B cell (primary cell): ENCODE results near the gene CANT1. TPM values are rescaled to one million over a fixed set of nuclear protein-coding genes. Genes with fewer than 3 reads are reported as not detected.

Experiments used
- ATAC-seq: fragments of 200-7000 bp; cut with Tn5 transposase; one replicate; pipeline ENCODE4 v1.10.0; 2021; ENCODE audit warnings: low read depth, mild to moderate bottlenecking, moderate number of reproducible peaks, moderate library complexity
- CTCF ChIA-PET: fragments of 350-600 bp; sonication (Branson Sonifier 250); formaldehyde crosslinking; loops from one replicate; lab custom pipeline; 2021; ENCODE audit warnings: antibody characterized with exemption, inconsistent platforms; lab: Charles Lee
- POLR2A ChIA-PET: fragments of 350-600 bp; sonication (Branson Sonifier 250); formaldehyde crosslinking; loops from one replicate; lab custom pipeline; 2021; ENCODE audit warnings: antibody characterized with exemption; lab: Charles Lee
- DNase-seq: peaks from one replicate; pipeline ENCODE4 v3.0.0; 2013
- H2AFZ ChIP-seq: 2 replicates; pipeline ENCODE4 v1.6.1; 2012; ENCODE audit warnings: mild to moderate bottlenecking, low read depth, low read length; ENCODE audit not compliant: insufficient read depth, poor library complexity, severe bottlenecking
- H3K27ac ChIP-seq, 2 donors: 1 replicate in 1 of 2; 2 replicates in 1 of 2; pipeline ENCODE4 v1.5.1; 2012 to 2013; ENCODE audit warnings: low read length in 2 of 2, mild to moderate bottlenecking in 2 of 2, moderate library complexity in 1 of 2
- H3K27me3 ChIP-seq, 4 experiments: fragments of 200-600 bp in 1 of 4; sonication (generic) in 1 of 4; replicated peaks in 1 of 4; 1 replicate in 2 of 4; 2 replicates in 2 of 4; pipeline versions ENCODE4 v1.6.1 to v1.7.0; 2013 to 2016; ENCODE audit warnings: low read length in 3 of 4, mild to moderate bottlenecking in 2 of 4, mixed read lengths in 1 of 4, moderate library complexity in 1 of 4; ENCODE audit not compliant: insufficient read depth in 4 of 4, control insufficient read depth in 3 of 4; ENCODE audit errors: control extremely low read depth in 1 of 4
- H3K36me3 ChIP-seq, 2 experiments: replicated peaks in 1 of 2; 1 replicate in 1 of 2; 2 replicates in 1 of 2; pipeline versions ENCODE4 v1.6.1 to v1.7.1; 2013; ENCODE audit warnings: low read length in 1 of 2; ENCODE audit not compliant: insufficient read depth in 2 of 2, control insufficient read depth in 1 of 2; ENCODE audit errors: control extremely low read depth in 1 of 2, extremely low read depth in 1 of 2
- H3K4me1 ChIP-seq, 2 donors: fragments of 200-600 bp in 1 of 2; sonication (generic) in 1 of 2; 1 replicate in 1 of 2; 2 replicates in 1 of 2; pipeline versions ENCODE4 v1.5.1 to v1.6.1; 2013 to 2017; ENCODE audit warnings: low read length in 2 of 2; ENCODE audit not compliant: control insufficient read depth in 2 of 2, insufficient read depth in 2 of 2
- H3K4me2 ChIP-seq: replicated peaks from 2 replicates; pipeline ENCODE3; 2012; ENCODE audit warnings: mild to moderate bottlenecking, low read depth, low read length; ENCODE audit not compliant: poor library complexity, severe bottlenecking
- H3K4me3 ChIP-seq, 5 experiments: fragments of 200-600 bp in 1 of 5; sonication (generic) in 1 of 5; 1 replicate in 3 of 5; 2 replicates in 2 of 5; pipeline versions ENCODE4 v1.5.1 to v1.7.0; 2011 to 2016; ENCODE audit warnings: low read length in 4 of 5, mild to moderate bottlenecking in 4 of 5, low read depth in 2 of 5, control low read depth in 1 of 5, moderate library complexity in 1 of 5; ENCODE audit not compliant: insufficient read depth in 1 of 5; ENCODE audit errors: control extremely low read depth in 1 of 5, extremely low read depth in 1 of 5
- H3K79me2 ChIP-seq: fragments of 200-600 bp; sonication (generic); one replicate; pipeline ENCODE4 v1.6.0; 2016; ENCODE audit warnings: low read length; ENCODE audit not compliant: control insufficient read depth, insufficient read depth
- H3K9ac ChIP-seq: fragments of 200-600 bp; sonication (generic); 2 replicates; pipeline ENCODE4 v1.6.1; 2017; ENCODE audit warnings: mild to moderate bottlenecking, low read length, moderate library complexity
- H3K9me3 ChIP-seq, 3 donors: one replicate each; pipeline versions ENCODE4 v1.6.1 to v1.7.1; 2013; ENCODE audit warnings: low read length in 2 of 3; ENCODE audit not compliant: control insufficient read depth in 2 of 3, insufficient read depth in 1 of 3; ENCODE audit errors: control extremely low read depth in 1 of 3
- H4K20me1 ChIP-seq: 2 replicates; pipeline ENCODE4 v1.6.0; 2012; ENCODE audit warnings: mild to moderate bottlenecking, low read length; ENCODE audit not compliant: insufficient read depth, control insufficient read depth, poor library complexity, severe bottlenecking
- H3K27ac Mint-ChIP-seq: one replicate; pipeline ENCODE4 v1.8.0; 2021; ENCODE audit warnings: mixed read lengths
- H3K27me3 Mint-ChIP-seq: one replicate; pipeline ENCODE4 v1.8.0; 2021; ENCODE audit warnings: mixed read lengths
- H3K4me1 Mint-ChIP-seq: one replicate; pipeline ENCODE4 v1.8.0; 2021; ENCODE audit warnings: mixed read lengths
- H3K4me3 Mint-ChIP-seq: one replicate; pipeline ENCODE4 v1.8.0; 2021; ENCODE audit warnings: mixed read lengths
- H3K9me3 Mint-ChIP-seq: one replicate; pipeline ENCODE4 v1.8.0; 2022; ENCODE audit warnings: mixed read lengths; ENCODE audit not compliant: insufficient read depth
- CTCF ChIP-seq: fragments of 200-600 bp; IDR thresholded peaks from one replicate; pipeline ENCODE4 v1.8.0; 2022; ENCODE audit warnings: antibody characterized with exemption, mild to moderate bottlenecking
- EZH2 ChIP-seq: IDR thresholded peaks from 2 replicates; pipeline ENCODE4 v1.6.1; 2012; ENCODE audit warnings: borderline replicate concordance, low read depth, mild to moderate bottlenecking, moderate library complexity, low read length; ENCODE audit not compliant: insufficient read depth, poor library complexity, severe bottlenecking
- whole genome bisulfite sequencing: methylation state at CpG from one replicate; pipeline ENCODE4 v1.1.5; 2013; ENCODE audit warnings: missing lambda C conversion rate; ENCODE audit not compliant: insufficient coverage; 5-methylcytosine and 5-hydroxymethylcytosine counted together
- intact Hi-C: fragments of 100-400 bp; cut with micrococcal nuclease; formaldehyde crosslinking; loops from one replicate; pipeline ENCODE4 v1.10.0; 2022
- polyA plus RNA-seq: library from polyadenylated mRNA; depleted of rRNA; stranded (reverse); fragments of >200 nt; gene quantifications from 2 replicates; pipeline ENCODE4 v1.2.3, GENCODE V29; 2012
- total RNA-seq, 2 donors: library from RNA; stranded (reverse); fragments of 120-200 nt in 1 of 2; gene quantifications; 1 replicate in 1 of 2; 2 replicates in 1 of 2; pipeline versions ENCODE4 v1.2.3 to v1.2.4, GENCODE V29; 2013 to 2022

CANT1 gene
- total and polyA plus RNA-seq, 2 donors (not counting 1 experiment from before 2014, with no cell fraction given), result 17.3 to 44.2 TPM

- DNase-seq (no peak), ATAC-seq (no peak)
- Mint-ChIP-seq H3K27me3 (no peaks in the 10 kb centered on the region), H3K9me3 (no peaks in the 10 kb centered on the region), H3K27ac (no peak overlapping the region), H3K4me1 (peaks cover 9% of the 10 kb centered on the region), H3K4me3 (no peak overlapping the region)
- Histone ChIP-seq H3K4me2 (peak overlapping the region; percentile 8), H3K36me3 (no peaks in the 10 kb centered on the region), H3K27ac (no peak overlapping the region), H3K79me2 (no peaks in the 10 kb centered on the region), H3K4me1 (peaks cover 8 to 34% of the 10 kb centered on the region in 2 donors), H3K9me3 (no peaks in the 10 kb centered on the region), H3K9ac (no peak overlapping the region), H2AFZ (no peak overlapping the region), H3K27me3 (no peaks in the 10 kb centered on the region), H4K20me1 (no peaks in the 10 kb centered on the region), H3K4me3 (no peak overlapping the region)
- CTCF ChIA-PET, result interaction anchor here (0.7 to 1.5 kb wide), 2 partner anchors 40 to 115 kb away, joined by 3 to 5 read pairs; no protein-coding TSS in a partner anchor
- intact Hi-C loops, result no loop called here
- POLR2A ChIA-PET, result no interaction called here
- WGBS, result 54% methylated on average over 8 of the region's 8 CpGs
- TF ChIP-seq EZH2, result no peak
- no peak for TF ChIP-seq CTCF
Observed at GRCh38 chr17:78980624-78980972, 29.0 kb downstream of the CANT1 start.

DNA sequence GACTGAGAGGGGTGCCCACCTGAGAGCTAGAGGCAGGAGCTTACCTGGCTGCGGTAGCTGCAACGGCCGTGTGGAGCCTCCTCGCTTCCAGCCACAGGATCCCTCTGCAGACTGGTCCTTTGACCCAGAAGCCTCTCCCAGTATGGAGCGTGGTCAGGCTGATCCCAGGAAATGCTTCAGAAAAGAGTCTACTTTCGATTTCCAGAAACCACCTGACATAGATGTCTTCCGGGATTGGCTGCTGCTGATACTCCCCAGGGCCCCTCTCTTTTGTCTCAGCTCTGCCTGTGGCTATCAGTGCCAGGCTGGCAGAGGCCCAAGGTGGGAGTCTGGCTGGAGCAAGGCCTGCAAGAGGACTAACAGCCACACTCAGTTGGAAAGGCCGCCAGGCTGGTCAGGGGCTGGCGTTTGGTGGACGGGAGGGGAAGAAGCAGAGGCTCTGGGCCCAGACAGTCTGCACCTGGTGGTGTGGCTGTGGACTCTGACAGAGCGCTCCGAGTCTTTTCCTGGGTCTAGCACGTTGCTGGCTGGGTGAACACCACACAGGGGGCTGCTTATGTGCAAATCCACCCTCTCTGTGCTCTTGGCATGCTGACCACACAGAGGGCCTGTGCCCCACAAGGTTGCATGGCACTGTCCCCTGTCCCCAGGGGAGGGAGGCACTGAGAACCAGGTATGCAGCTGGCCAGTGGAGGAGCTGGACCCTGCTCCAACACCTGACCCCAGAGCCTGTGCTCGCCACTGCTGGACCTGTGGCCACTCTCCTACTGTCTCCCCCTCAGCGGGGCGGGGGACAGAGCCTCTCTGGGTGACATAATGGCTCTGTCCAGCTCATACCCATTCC is 29.6 kb downstream of the CANT1 start, which contains the start of gene LGALS3BP:
Gene LGALS3BP, minus strand, starts transcription at position 144 of the 844 bp plus-strand sequence. CDS start 2,732 bp downstream, outside the sequence.
- no peak for ATAC-seq

More for the DNA sequence above, 29.6 kb downstream of the CANT1 start, which contains the start of gene LGALS3BP:
- TF ChIP-seq EZH2 (no peak), CTCF (no peak)
- no peaks in the 10 kb centered on the region for H3K27me3 Mint-ChIP-seq
- no peak for DNase-seq
- Histone ChIP-seq H3K4me3 (no peak within 1 kb of the TSS), H3K4me1 (peaks cover 8 to 33% of the 10 kb centered on the region in 2 donors), H3K36me3 (no peaks in the 10 kb centered on the region), H4K20me1 (no peaks in the 10 kb centered on the region), H3K79me2 (no peaks in the 10 kb centered on the region), H3K27ac (no peak within 1 kb of the TSS), H3K9me3 (no peaks in the 10 kb centered on the region), H3K4me2 (peak within 1 kb of the TSS; percentile 42), H2AFZ (peak within 1 kb of the TSS; percentile 52), H3K27me3 (no peaks in the 10 kb centered on the region), H3K9ac (no peak within 1 kb of the TSS)
- intact Hi-C loops, result no loop called here
- no peaks in the 10 kb centered on the region for H3K9me3 Mint-ChIP-seq
- ChIA-PET POLR2A (interaction anchor here (0.6 kb wide), 1 partner anchor 1188 kb away, joined by 3 read pairs; no protein-coding TSS in a partner anchor), CTCF (interaction anchor here (0.7 to 1.5 kb wide), 3 partner anchors 40 to 114 kb away, joined by 3 to 5 read pairs (median 3); no protein-coding TSS in a partner anchor)
- no peak within 1 kb of the TSS for H3K27ac Mint-ChIP-seq
- WGBS, result 69% methylated on average over 16 of the region's 16 CpGs
- no peak within 1 kb of the TSS for H3K4me3 Mint-ChIP-seq
- H3K4me1 Mint-ChIP-seq, result peaks cover 9% of the 10 kb centered on the region
